ENCODE data around the gene CALHM5.

Gene CALHM5

GRCh38 chr6:116511424-116512110 is at the start of gene CALHM5:
Gene CALHM5 (plus strand): TSS chr6:116511639. CDS start chr6:116511697, 58 bp downstream.
- H2AFZ ChIP-seq (ENCODE audit: low read length): peak within 1 kb of the TSS; percentile 26; the same call in 1 of the 2 replicates
- TF ChIP-seq CTCF (conservative IDR thresholded peaks at IDR 0.05; ENCODE audit: low read length) (peak; percentile 55), EZH2phosphoT487 (IDR thresholded peaks at IDR 0.05; ENCODE audit: borderline replicate concordance) (no peak)
- no peak within 1 kb of the TSS for H3K9ac ChIP-seq (ENCODE audit: low read depth, low read length, poor library complexity, severe bottlenecking)
- no peaks in the 10 kb centered on the region for H3K79me2 ChIP-seq (ENCODE audit: insufficient read depth, low read length)
- H4K20me1 ChIP-seq (ENCODE audit: insufficient read depth, low read length, poor library complexity, severe bottlenecking): no peaks in the 10 kb centered on the region
- no peaks in the 10 kb centered on the region for H3K36me3 ChIP-seq (ENCODE audit: insufficient read depth, low read length)
- H3K4me2 ChIP-seq (ENCODE audit: low read depth, low read length, poor library complexity, severe bottlenecking): no peak within 1 kb of the TSS
- H3K9me3 ChIP-seq (ENCODE audit: insufficient read depth, low read depth, low read length): peaks cover 3% of the 10 kb centered on the region; the same call in 1 of the 2 replicates
- no peaks in the 10 kb centered on the region for H3F3A ChIP-seq (ENCODE audit: low read depth)
- H3K4me3 ChIP-seq (ENCODE audit: low read length, poor library complexity, severe bottlenecking): no peak within 1 kb of the TSS
- H3K4me1 ChIP-seq (ENCODE audit: insufficient read depth, low read length, poor library complexity, severe bottlenecking): no peaks in the 10 kb centered on the region
- H3K9me2 ChIP-seq (replicated peaks; ENCODE audit: low read depth, low read length): no peaks in the 10 kb centered on the region
- no peaks in the 10 kb centered on the region for H3K27me3 ChIP-seq (ENCODE audit: insufficient read depth, low read length, poor library complexity, severe bottlenecking)

GRCh38 chr6:116461932-116462885 is 49.2 kb upstream of the CALHM5 start:
- peaks cover 3% of the 10 kb centered on the region; the same call in 1 of the 2 replicates for H3F3A ChIP-seq (ENCODE audit: low read depth)
- H3K4me2 ChIP-seq (ENCODE audit: low read depth, low read length, poor library complexity, severe bottlenecking): peak overlapping the region; percentile 75
- peaks cover 34% of the 10 kb centered on the region for H3K4me1 ChIP-seq (ENCODE audit: insufficient read depth, low read length, poor library complexity, severe bottlenecking)
- H3K36me3 ChIP-seq (ENCODE audit: insufficient read depth, low read length): no peaks in the 10 kb centered on the region
- peak overlapping the region; percentile 81 for H3K4me3 ChIP-seq (ENCODE audit: low read length, poor library complexity, severe bottlenecking)
- H3K9ac ChIP-seq (ENCODE audit: low read depth, low read length, poor library complexity, severe bottlenecking): peak overlapping the region; percentile 70
- no peaks in the 10 kb centered on the region for H3K9me2 ChIP-seq (replicated peaks; ENCODE audit: low read depth, low read length)
- no peaks in the 10 kb centered on the region for H3K27me3 ChIP-seq (ENCODE audit: insufficient read depth, low read length, poor library complexity, severe bottlenecking)
- TF ChIP-seq EZH2phosphoT487 (IDR thresholded peaks at IDR 0.05; ENCODE audit: borderline replicate concordance): no peak
- TF ChIP-seq CTCF (conservative IDR thresholded peaks at IDR 0.05; ENCODE audit: low read length): no peak
- H3K79me2 ChIP-seq (ENCODE audit: insufficient read depth, low read length): peaks cover 3% of the 10 kb centered on the region; the same call in 1 of the 2 replicates
- no peaks in the 10 kb centered on the region for H4K20me1 ChIP-seq (ENCODE audit: insufficient read depth, low read length, poor library complexity, severe bottlenecking)
- H2AFZ ChIP-seq (ENCODE audit: low read length): peak overlapping the region; percentile 90
- no peaks in the 10 kb centered on the region for H3K9me3 ChIP-seq (ENCODE audit: insufficient read depth, low read depth, low read length)

GRCh38 chr6:116463301-116463700 is 48.1 kb upstream of the CALHM5 start:
- Histone ChIP-seq H3K4me3 (ENCODE audit: low read length, poor library complexity, severe bottlenecking) (peak overlapping the region; percentile 81), H3K27me3 (ENCODE audit: insufficient read depth, low read length, poor library complexity, severe bottlenecking) (no peaks in the 10 kb centered on the region), H3K4me2 (ENCODE audit: low read depth, low read length, poor library complexity, severe bottlenecking) (peak overlapping the region; percentile 75), H3K79me2 (ENCODE audit: insufficient read depth, low read length) (peaks cover 3% of the 10 kb centered on the region; the same call in 1 of the 2 replicates), H3K9ac (ENCODE audit: low read depth, low read length, poor library complexity, severe bottlenecking) (peak overlapping the region; percentile 70), H3K4me1 (ENCODE audit: insufficient read depth, low read length, poor library complexity, severe bottlenecking) (peaks cover 34% of the 10 kb centered on the region), H3K9me2 (replicated peaks; ENCODE audit: low read depth, low read length) (no peaks in the 10 kb centered on the region), H3K9me3 (ENCODE audit: insufficient read depth, low read depth, low read length) (no peaks in the 10 kb centered on the region), H3K36me3 (ENCODE audit: insufficient read depth, low read length) (no peaks in the 10 kb centered on the region), H3F3A (ENCODE audit: low read depth) (peaks cover 3% of the 10 kb centered on the region; the same call in 1 of the 2 replicates), H4K20me1 (ENCODE audit: insufficient read depth, low read length, poor library complexity, severe bottlenecking) (no peaks in the 10 kb centered on the region), H2AFZ (ENCODE audit: low read length) (no peak overlapping the region)
- TF ChIP-seq CTCF (conservative IDR thresholded peaks at IDR 0.05; ENCODE audit: low read length): no peak
- TF ChIP-seq EZH2phosphoT487 (IDR thresholded peaks at IDR 0.05; ENCODE audit: borderline replicate concordance): no peak
